Hypothalamus (tissue), 51 donors: ENCODE data around the gene SLC16A5.
"Not testable (repeated sequence)": the region's sequence is repeated elsewhere in the genome, so short reads cannot be mapped to it uniquely, and the experiment has no call there.

Experiments
- DNase-seq, 51 donors: peaks; one replicate each; lab custom pipeline; 2025; lab: John Stamatoyannopoulos, UW

The SLC16A5 gene

DNA sequence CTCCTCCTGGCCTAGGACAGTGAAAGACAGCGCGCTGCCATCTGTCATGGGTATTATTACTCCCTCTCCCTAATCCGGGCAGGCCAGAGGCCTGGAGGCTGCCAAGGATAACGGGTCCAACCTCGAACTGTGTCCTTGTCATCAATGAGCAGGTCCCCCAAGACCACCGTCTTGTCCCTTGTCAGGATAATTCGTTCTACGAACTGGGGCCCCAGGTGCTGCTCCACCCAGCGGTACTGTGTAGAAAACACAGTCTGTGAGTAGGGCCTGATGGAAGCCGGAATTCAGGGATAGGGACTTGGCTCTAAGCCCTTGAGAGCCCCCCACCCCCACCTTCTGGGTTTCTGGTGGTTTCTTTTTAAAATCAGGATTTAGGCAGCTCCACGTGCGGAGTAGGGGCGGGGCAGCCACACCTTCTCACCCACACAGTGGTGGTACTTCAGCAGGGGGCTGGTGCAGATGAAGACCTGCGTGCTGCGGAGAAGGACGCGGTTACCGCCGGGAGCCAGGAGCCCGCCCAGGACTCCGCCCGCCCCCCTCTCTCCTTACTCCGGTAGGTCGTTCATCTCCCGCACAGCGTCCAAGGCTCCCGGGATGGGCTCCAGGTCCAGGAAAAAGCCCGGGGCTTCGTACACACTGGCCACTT, 43.0 kb downstream of the SLC16A5 start:
- peak in 22 of 51 donors; percentile 25 to 63 (median 44) for DNase-seq

DNA sequence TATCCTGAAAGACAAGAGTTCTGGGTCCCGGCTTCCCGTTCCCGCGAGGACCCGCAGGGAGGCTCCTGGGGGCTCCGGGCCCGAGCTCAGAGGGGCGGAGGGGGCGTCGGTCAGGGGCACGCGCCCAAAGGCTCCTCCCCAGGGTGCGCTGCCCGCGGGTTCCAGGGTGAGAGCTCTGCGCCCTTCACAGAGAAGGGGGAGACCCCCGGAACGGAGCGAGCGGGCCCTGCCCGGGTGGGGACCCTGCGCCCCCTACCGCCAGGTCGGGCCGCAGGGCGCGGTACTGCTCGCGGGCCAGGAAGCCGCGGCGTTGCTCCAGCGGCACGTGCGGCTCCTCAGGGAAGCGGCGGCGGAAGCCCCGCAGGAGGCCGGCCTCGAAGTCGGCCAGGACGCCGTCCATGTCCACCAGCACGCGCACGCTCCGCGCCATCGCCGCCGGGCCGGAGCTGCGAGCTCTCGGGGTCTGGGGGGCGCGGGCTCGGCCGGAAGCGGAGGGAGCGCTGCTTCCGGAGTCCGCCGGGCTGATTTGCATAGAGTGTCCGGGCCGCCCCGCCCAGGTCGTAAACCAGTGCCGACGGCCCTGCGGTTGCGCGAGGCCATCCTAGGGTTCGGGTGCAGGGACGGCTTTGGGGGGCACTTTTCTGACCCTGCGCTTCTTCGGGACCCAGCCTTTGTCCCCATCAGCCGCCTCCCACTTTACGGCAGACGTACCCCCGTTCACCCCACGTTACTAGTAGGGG, 43.7 kb downstream of the SLC16A5 start, which contains the start of gene NT5C:
NT5C (minus strand) TSS at position 465 of the 740 bp plus-strand sequence; CDS start at position 430, 35 bp downstream.
- DNase-seq: peak in 46 of 51 donors; percentile 16 to 81 (median 64)

DNA sequence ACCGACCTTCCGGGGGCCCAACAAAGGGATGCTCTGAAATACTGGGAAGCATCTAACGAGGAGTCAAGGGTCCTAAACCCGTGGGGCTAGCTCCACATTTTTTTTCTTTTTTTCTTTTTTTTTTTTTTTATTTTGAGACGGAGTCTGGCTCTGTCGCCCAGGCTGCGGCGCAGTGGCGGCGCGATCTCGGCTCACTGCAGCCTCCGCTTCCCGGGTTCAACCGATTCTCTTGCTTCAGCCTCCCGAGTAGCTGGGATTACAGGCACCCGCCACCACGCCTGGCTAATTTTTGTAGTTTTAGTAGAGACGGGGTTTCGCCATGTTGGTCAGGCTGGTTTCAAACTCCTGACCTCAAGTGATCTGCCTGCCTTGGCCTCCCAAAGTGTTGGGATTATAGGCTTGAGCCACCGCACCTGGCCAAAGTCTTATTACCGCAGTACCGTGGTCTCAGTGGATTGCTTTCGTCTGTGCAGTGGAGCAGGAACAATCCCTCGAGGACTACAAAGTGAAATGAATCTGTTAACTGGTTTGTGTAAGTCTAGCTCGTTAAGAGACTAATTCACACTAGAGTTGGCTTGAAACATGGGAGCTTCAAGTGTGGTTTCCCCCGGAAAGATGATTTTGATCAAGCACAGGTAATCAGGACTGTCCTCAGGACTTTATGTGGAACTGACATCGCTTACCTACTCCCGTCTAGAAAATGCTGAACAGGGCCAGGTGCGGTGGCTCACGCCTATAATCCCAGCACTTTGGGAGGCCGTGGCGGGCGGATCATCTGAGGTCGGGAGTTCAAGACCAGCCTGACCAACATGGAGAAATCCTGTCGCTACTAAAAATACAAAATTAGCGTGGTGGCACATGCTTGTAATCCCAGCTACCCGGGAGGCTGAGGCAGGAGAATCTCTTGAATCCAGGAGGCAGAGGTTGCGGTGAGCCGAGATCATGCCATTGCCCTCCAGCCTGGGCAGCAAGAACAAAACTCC, 44.6 kb downstream of the SLC16A5 start:
- DNase-seq: not testable (repeated sequence)

DNA sequence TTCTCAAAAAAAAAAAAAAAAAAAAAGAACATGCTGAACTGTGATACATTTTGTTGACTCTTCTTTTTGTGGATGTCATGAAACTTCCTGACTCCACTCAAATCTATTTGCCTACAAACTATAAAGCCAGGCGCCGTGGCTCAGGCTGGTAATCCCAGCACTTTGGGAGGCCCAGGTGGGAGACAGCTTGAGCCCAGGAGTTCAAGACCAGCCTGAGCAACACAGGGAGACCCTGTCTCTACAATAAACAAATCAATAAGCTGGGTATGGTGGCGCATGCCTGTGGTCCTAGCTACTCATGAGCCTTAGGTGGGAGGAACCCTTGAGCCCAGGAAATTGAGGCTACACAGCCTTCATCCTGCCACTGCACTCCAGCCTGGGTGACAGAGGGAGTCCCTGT, 45.2 kb downstream of the SLC16A5 start:
- no peak for DNase-seq

DNA sequence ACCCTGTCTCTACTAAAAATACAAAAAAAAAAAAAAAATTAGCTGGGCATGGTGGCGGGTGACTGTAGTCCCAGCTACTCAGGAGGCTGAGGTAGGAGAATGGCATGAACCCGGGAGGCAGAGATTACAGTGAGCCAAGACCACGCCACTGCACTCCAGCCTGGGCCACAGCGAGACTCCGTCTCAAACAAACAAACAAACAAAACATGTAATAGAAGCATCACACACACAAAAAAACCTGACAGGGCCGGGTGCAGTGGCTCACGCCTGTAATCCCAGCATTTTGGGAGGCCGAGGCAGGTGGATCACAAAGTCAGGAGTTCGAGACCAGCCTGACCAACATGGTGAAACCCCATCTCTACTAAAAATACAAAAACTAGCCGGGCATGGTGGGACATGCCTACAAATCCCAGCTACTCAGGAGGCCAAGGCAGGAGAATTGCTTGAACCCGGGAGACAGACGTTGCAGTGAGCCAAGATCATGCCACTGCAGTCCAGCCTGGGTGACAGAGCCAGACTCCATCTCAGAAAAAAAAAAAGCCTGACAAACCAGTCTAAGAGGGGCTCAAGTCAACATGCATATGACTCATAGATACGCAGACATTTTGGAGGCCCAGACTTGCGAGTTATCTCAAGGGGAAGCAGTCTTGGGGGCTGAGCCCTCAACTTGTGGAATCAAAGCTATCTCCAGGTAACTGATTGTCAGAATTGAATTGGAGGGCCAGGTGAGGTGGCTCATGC, 46.0 kb downstream of the SLC16A5 start:
- DNase-seq: not testable (repeated sequence)

DNA sequence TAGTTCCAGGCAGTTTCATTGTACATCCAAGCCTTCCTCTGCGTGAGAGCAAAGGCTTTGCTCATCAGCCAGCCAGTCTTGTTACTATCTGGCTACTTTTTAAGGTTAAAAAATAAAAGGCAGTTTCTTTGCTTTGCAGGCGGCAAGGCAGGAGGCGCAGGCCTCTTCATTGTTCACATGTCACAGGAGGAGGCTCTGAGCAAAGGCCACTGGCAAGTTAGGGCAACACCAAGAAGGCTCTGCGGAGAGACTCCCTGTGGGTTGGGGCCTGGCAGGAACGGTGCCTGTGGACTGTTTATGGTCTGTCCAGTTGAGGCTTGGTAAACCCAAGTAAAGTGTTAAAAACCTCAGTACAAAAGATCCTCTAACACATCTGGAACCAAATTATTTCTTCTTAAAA, 47.7 kb downstream of the SLC16A5 start:
- DNase-seq: no peak

DNA sequence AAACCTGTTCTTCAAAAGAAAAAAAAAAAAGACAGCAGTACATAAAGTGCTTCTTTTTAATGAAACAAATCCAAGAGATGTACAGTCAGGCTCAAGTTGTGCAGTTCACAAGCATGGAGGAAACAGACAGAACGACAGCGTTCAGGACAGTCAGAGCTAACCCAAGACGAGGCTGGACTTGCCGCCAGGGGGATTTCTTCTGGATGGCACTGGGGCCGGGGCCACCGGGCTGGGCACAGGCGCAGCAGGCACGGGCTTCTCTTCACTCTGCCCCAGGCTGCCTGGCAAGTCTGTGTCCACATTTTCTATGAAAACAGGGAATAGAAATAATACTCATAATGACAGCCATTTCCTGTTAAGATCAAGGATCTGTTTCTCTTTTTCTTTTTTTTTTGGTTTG, 48.2 kb downstream of the SLC16A5 start:
- DNase-seq: no peak

DNA sequence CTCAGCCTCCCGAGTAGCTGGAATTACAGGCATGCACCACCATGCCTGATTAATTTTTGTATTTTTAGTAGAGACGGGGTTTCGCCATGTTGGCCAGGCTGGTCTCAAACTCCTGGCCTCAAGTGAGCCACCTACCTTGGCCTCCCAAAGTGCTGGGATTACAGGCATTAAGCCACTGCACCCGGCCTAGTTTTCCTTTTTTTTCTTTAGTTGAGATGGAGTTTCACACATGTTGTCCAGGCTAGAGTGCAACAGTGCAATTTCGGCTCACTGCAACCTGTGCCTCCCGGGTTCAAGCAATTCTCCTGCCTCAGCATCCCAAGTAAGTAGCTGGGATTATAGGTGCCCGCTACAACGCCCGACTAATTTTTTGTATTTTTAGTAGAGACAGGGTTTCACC, 50.0 kb downstream of the SLC16A5 start:
- not testable (repeated sequence) for DNase-seq

DNA sequence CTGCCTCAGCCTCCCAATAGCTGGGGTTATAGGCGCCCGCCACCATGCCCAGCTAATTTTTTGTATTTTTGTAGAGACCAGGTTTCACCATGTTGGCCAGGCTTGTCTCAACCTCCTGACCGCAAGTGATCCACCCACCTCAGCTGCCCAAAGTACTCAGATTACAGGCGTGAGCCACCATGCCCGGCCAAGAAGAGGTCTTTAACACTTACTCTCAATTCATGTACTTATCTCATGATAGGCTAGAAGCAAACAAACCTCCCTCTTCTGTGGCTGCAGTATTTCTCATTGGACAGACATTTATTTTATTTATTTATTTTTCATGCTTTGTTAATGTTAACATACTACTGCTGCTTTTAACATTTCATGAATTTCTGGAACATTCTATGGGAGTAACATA, 50.8 kb downstream of the SLC16A5 start:
- DNase-seq: no peak

DNA sequence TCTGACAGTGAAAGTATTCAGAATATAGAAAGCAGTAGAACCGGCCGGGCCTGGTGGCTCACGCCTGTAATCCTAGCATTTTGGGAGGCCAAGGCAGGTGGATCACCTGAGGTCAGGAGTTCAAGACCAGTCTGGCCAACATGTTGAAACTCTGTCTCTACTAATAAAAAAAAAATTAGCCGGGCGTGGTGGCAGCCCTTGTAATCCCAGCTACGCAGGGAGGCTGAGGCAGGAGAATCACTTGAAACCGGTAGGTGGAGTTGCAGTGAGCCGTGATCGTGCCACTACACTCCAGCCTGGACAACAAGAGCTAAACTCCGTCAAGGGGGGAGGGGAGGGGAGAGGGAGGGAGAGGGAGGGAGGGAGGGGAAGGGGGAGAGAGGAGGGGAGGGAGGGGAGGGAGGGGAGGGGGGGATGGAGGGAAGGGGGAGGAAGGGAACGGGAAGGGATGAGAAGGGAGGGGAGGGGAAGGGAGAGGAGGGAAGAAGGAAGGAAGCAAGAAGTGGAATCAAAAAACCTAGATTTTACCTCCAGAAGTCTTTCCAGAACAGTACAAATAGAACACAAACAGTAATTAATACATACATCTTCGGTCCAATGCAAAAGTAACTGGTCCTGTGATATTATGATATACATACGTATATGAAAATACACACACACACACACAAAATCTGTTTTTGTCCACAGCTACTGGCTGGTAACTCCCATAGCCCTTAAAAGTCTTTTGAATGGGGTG, 54.6 kb downstream of the SLC16A5 start:
- DNase-seq: no peak

DNA sequence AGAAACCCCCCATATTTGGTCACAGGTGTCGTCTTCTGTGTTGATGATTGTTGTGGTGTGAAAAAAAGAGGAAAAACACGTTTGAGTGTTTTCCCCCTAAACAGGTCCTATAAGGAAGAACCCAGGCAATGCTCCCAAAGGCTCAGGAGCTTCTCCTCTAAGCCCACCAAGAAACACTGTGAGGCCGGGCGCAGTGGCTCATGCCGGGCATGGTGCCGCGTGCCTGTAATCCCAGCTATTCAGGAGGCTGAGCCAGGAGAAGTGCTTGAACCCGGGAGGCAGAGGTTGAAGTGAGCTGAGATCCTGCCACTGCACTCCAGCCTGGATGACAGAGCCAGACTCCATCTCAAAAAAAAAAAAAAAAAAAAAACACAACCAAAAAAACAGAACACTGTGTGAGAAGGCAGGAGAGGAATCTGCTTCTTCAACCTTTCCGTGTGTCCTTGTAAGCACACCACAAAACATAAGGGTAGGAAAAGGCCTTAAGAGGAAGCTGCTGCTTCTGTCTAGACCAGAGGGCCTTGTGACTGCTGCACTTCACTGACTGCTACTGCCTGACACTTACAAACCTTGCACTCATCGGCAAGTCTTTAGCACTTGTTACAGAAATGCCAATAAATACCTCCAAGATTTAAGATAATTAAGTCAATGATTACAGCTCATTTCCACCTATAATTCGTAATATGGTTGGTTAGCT, 57.2 kb downstream of the SLC16A5 start:
- no peak for DNase-seq

DNA sequence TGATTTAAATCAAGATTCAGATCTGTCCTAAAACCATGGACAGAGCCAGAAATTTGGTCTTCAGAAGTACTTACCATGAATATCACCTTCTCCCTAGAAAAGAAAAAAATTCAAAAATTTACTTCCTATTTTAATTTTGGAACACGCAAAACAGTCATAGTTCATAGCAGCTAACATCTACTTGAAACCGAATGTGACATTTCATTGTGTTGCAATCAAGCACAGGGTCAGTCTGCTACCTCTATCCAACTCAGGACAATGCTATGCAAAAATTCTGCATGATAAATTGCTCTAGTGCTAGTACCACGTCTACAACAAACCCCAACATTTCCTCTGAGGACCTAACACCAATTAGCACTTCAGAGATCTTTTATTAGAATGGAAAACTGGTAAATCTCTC, 58.8 kb downstream of the SLC16A5 start:
- DNase-seq: no peak

DNA sequence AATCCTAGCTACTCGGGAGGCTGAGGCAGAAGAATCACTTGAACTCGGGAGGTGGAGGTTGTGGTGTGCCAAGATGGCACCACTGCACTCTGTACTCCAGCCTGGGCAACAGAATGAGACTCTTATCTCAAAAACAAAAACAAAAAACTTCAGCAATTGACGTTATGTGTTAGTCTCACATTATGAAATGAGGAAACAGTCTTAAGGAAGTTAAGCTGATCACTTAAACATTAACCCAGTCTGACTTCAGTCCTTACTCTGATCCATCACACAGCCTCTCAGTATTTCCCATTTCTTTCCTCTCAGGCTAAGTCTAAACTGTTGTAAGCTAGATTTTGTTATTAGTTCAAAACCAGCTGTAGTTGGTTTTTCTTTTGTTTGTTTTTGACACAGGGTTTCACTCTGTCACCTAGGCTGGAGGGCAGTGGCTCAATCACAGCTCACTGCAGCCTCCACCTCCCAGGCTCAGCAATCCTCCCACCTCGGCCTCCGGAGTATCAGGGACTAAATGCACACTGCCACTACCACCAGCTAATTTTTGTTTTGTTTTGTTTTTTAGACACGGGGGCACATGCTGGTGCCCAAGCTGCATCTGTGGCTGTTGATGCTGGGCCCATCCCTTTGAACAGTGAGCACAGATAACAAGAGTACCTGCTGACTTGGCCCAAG, 60.3 kb downstream of the SLC16A5 start:
- no peak for DNase-seq

DNA sequence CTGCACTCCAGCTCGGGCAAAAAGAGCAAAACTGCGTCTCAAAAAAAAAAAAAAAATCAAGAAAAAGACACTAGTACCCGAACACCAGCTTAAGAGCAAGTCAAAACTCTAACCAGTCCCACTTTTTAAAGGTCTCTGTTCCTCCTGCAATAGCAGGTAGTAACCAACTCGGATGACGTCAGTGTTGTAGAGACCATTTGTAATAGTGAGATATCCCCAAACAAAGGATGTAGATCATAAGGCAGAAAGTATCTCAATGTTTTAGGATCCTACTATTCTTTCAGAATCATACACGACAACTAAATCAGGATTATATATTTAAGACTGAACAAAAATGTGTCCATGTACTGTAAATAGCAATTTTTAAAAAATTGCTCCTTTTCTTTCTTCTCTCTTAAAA, 64.2 kb downstream of the SLC16A5 start:
- no peak for DNase-seq

DNA sequence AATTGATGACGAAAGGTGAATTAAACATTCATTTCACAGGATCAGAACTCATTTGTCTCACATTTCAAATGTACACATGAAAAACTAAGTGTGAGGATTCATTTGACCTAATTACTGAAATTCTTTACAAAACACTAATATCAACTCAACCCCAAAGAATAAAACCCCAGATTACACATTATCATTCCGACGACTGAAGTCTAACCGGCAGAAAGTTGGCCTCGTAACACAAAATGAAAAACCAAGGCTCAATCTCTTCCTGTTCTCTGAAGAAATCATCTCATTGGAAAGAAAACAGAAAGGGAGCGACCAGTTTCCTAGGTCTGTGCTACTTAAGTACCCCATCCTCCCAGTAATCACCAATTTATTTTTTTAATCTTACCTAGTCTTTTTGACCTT, 64.8 kb downstream of the SLC16A5 start:
- DNase-seq: no peak

DNA sequence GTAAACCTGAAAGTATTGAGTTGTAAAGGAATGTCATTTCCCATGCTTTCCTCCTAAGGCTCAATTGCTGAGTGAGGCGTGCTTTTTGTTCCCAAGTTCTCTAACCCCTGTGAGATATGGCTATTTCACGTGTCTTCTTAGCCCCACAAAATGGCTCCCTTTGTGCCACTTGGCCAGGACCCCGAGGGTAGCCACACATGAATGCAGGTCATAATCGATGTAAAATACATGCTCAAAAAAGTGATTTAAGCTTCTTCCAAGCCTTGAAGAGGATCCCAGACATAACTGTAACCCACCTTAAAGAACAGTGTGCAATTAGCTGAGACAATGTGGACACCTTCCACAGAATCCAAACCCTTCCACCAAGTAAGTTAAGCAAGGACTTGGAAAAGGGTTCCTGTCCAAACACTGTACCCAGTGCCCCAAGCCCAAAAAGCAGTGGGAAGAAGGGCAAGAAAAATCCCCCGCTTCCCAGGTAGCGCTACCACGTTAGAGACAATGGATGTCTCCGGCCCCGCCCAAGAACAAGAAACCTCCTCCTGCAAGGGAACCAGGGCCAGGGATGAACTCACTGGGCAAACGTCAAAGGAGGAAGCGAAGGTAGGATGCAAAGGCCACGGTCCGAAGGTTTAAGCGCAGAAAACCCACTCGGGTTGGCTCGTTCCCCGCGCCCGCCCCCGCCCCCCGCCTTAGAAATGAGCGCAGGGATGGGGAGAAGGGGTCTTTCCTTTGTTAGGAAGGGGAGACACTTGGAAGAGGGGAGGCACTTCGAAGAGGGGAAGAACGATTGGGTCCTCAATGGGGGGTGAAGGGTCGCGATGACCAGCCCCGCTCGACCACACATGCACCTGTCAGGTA, 65.4 kb downstream of the SLC16A5 start:
- DNase-seq: peak in 2 of 51 donors; percentile 13 to 25

DNA sequence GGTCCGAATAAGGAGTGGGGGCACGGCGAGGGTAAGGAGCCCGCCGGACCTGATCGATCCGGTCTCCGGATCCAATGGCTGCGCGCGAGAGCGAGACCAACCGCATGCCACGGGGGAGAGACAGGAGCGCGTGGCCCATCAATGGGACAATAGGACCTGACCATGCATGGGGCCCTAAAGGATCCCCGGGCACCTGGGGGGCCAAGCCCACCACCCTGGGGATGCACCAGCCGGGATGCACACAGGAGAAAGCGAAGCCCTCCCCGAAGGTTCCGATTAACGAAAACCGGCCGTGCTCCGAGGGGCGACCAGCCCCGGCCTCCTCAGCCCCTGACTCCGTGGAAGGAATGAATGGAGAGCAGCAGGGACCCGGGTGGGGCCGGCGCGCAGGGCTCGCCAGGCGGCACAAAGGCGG, 66.0 kb downstream of the SLC16A5 start:
- peak in 8 of 51 donors; percentile 9 to 49 (median 32) for DNase-seq
